Motor neuron (in vitro differentiated cells): ENCODE measurements around the gene ZNF672. TPM values are rescaled to one million over a fixed set of nuclear protein-coding genes. Genes with fewer than 3 reads are reported as not detected.

Source experiments
- ATAC-seq, 8 experiments: fragments of 200-7000 bp; cut with Tn5 transposase; replicated peaks in 6 of 8; 2 replicates each; pipeline ENCODE4 v1.8.0; 2021; ENCODE audit warnings: mild to moderate bottlenecking in 8 of 8, moderate library complexity in 8 of 8
- H3K27ac ChIP-seq, 2 donors: fragments of 250-450 bp; sonication (Bioruptor Pico); 2 replicates each; pipeline ENCODE4 v1.9.0; 2021; ENCODE audit warnings: antibody characterized with exemption in 2 of 2, mild to moderate bottlenecking in 2 of 2, moderate library complexity in 1 of 2
- H3K4me1 ChIP-seq, 2 donors: fragments of 250-450 bp; sonication (Bioruptor Pico); replicated peaks in 1 of 2; 2 replicates each; pipeline ENCODE4 v1.6.1; 2021; ENCODE audit warnings: antibody characterized with exemption in 2 of 2, mild to moderate bottlenecking in 2 of 2, moderate library complexity in 1 of 2
- H3K4me3 ChIP-seq, 5 donors: fragments of 250-450 bp; sonication (Bioruptor Pico); 2 replicates each; pipeline ENCODE4 v1.9.0; 2021; ENCODE audit warnings: antibody characterized with exemption in 5 of 5, mild to moderate bottlenecking in 5 of 5, moderate library complexity in 4 of 5
- WGBS, 10 experiments: fragments of 450-650 bp; shearing (Covaris generic); methylation state at CpG; one replicate each; pipeline ENCODE4 v1.0.0; 2022; 5-methylcytosine and 5-hydroxymethylcytosine counted together
- in situ Hi-C, 9 experiments: fragments of 400-800 bp; cut with MboI; loops; one replicate each; pipeline ENCODE4 v1.15.0; 2021; ENCODE audit warnings: low sequenced_read_pairs in 9 of 9, low pct_unique_long_range_greater_than_20kb in 2 of 9; ENCODE audit not compliant: unreplicated experiment in 9 of 9
- total RNA-seq, 8 experiments: library from RNA; unstranded; fragments of 300-600 nt; gene quantifications; 2 replicates each; pipeline versions ENCODE4 v1.2.3 to v1.2.4, GENCODE V29; 2022

ZNF672 gene
- total RNA-seq, 8 experiments from 2014 or later: 12.4 to 34.6 (median 22.7) TPM

- Histone ChIP-seq H3K4me3 (no peak overlapping the region), H3K27ac (no peak overlapping the region), H3K4me1 (no peaks in the 10 kb centered on the region)
- ATAC-seq: peak in 4 of 8 experiments; percentile 15 to 26 (median 22)
- in situ Hi-C loops: no loop called here
- WGBS, 10 experiments: 95 to 100% (median 97%) methylated on average over 1 to 42 of the region's 76 CpGs; no CpG with 5 or more reads in 3 of the 10 experiments
Measured at GRCh38 chr1:248847181-248847955, 9.3 kb downstream of the ZNF672 start.

- Histone ChIP-seq H3K27ac (no peak overlapping the region), H3K4me3 (no peak overlapping the region), H3K4me1 (no peaks in the 10 kb centered on the region)
- ATAC-seq: peak in 2 of 8 experiments; percentile 5 to 8
- in situ Hi-C loops: no loop called here
- whole genome bisulfite sequencing, 10 experiments: 95 to 100% (median 98%) methylated on average over 5 to 48 of the region's 72 CpGs; no CpG with 5 or more reads in 2 of the 10 experiments
Measured at GRCh38 chr1:248847956-248848561, 10.0 kb downstream of the ZNF672 start.

GRCh38 chr1:248848602-248849001, 10.6 kb downstream of the ZNF672 start:
- in situ Hi-C loops: no loop called here
- WGBS, 10 experiments: 80 to 100% (median 97%) methylated on average over 1 to 8 of the region's 8 CpGs; no CpG with 5 or more reads in 2 of the 10 experiments
- no peak for ATAC-seq
- no peak overlapping the region for H3K27ac ChIP-seq
- no peak overlapping the region for H3K4me3 ChIP-seq
- H3K4me1 ChIP-seq: no peaks in the 10 kb centered on the region

GRCh38 chr1:248849152-248849551, 11.1 kb downstream of the ZNF672 start:
- Histone ChIP-seq H3K4me1 (no peaks in the 10 kb centered on the region), H3K4me3 (no peak overlapping the region), H3K27ac (no peak overlapping the region)
- WGBS, 10 experiments: 80 to 100% (median 100%) methylated on average over 1 to 3 of the region's 3 CpGs; no CpG with 5 or more reads in 3 of the 10 experiments
- in situ Hi-C loops: no loop called here
- no peak for ATAC-seq

DNA sequence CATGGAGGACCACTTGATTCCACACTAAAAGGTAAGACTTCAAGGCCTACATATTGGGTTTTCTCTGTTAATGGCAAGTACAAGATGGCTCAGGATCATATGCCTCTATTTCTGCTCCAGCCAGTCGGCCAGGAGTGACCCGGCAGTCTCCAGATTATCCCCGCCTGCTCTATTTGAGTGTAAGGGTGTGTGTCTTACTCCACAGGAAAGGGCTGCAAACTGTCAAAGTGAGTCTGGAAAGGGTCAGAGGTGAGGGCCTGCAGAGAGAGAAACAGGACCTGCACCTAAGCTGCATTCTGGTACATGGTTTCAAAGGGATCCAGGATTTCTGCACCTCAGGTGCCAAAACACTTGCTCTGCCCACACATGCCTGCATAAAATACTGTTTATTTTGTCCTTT, 11.6 kb downstream of the ZNF672 start:
- 77 to 96% (median 90%) methylated on average over 2 to 3 of the region's 3 CpGs; no CpG with 5 or more reads in 6 of the 10 experiments for WGBS, 10 experiments
- ATAC-seq: no peak

DNA sequence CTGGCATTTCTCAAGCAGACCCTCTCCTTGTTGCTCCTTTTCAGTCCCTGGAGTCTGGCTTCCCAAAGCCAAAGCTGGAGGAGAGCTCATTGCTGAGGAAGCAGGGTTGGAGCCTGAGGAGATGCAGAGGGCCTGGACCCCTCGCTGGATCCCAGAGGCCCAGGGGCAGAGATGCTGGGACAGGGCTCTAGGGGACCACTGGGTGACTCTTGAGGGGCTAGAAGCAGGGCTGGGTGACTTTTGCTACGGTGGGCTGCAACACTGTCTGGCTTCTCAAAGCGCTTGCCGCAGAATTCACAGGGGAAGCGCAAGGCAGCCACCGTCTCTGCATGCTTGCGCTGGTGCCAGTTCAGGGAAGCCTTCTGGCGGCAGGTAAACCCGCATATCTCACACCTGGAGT, 12.1 kb downstream of the ZNF672 start:
- no peak for ATAC-seq
- H3K27ac ChIP-seq: no peak overlapping the region
- in situ Hi-C loops: no loop called here
- no peak overlapping the region for H3K4me3 ChIP-seq
- H3K4me1 ChIP-seq: no peaks in the 10 kb centered on the region
- WGBS, 10 experiments: 87 to 100% (median 96%) methylated on average over 1 to 7 of the region's 9 CpGs; no CpG with 5 or more reads in 4 of the 10 experiments

More for the DNA sequence above, 11.6 kb downstream of the ZNF672 start:
- Histone ChIP-seq H3K4me3 (no peak overlapping the region), H3K4me1 (no peaks in the 10 kb centered on the region), H3K27ac (no peak overlapping the region)
- in situ Hi-C loops: no loop called here

DNA sequence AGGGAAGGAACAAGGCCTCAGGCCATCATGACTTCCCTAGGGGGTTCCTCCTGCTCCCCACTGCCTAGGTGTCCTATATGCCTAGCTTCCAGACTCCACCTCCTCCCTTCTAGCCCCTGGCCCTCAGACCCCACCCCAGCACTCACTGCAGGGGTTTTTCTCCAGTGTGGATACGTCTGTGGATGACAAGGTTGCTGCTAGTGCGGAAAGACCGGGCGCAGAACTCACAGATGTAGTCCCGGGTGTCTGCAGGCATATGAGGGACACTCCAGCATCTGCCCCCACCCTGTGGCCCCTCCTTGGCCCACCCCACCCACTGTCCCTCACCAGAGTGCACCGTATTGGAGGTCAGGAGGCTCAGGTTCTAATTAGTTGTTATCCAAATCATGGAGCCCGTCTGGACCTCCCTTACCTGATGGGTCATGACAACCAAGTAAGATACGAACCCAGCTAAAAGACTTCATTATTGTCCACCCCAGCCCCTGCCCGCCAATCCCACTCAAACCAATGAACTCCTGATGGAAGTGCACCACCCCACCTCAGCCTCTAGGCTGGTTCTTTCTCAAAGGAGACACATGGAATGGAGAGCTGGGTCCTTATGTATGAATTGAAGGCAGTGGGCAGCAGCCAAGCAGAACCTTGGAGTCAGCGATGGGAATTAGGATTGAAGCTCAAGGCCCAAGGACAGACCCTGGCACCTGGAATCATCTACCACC, 12.7 kb downstream of the ZNF672 start:
- H3K27ac ChIP-seq: no peak overlapping the region
- ATAC-seq: peak in 4 of 8 experiments; percentile 11 to 27 (median 18)
- 80 to 100% (median 98%) methylated on average over 1 to 7 of the region's 10 CpGs; no CpG with 5 or more reads in 4 of the 10 experiments for WGBS, 10 experiments
- H3K4me3 ChIP-seq: no peak overlapping the region
- in situ Hi-C loops: no loop called here
- H3K4me1 ChIP-seq: no peaks in the 10 kb centered on the region

DNA sequence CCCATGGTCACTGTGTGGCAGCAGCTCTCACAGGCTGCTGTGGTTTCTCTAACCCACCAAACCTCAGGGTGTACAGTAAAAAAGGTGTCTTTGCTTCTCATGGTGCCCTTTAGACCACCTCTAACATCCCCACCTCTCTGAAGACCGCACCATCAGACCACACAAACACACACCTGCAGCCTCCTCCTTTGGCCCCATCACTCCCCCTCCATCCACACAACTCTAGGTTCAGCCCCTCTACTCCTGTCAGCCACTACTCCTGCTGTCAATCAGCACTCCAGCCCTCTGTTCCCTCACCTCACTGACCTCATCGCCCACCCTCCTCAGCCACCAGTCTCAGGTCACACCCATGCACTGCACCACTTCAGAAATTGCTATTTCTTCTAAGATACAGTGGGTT, 13.4 kb downstream of the ZNF672 start:
- WGBS, 10 experiments: 89 to 100% (median 96%) methylated on average over 1 to 2 of the region's 2 CpGs; no CpG with 5 or more reads in 6 of the 10 experiments
- no peaks in the 10 kb centered on the region for H3K4me1 ChIP-seq
- in situ Hi-C loops: no loop called here
- ATAC-seq: no peak
- no peak overlapping the region for H3K27ac ChIP-seq
- H3K4me3 ChIP-seq: no peak overlapping the region

GRCh38 chr1:248852481-248853405, 14.7 kb downstream of the ZNF672 start:
- 25 to 100% (median 95%) methylated on average over 1 to 7 of the region's 7 CpGs for WGBS, 10 experiments
- no peak for ATAC-seq
- Histone ChIP-seq H3K4me1 (peaks cover 8 to 10% of the 10 kb centered on the region in 2 donors), H3K4me3 (no peak overlapping the region), H3K27ac (no peak overlapping the region)
- in situ Hi-C loops: no loop called here

GRCh38 chr1:248853663-248854375, 15.8 kb downstream of the ZNF672 start:
- ATAC-seq: no peak
- WGBS, 10 experiments: 63 to 100% (median 97%) methylated on average over 1 to 8 of the region's 8 CpGs; no CpG with 5 or more reads in 1 of the 10 experiments
- in situ Hi-C loops: no loop called here
- no peak overlapping the region for H3K27ac ChIP-seq
- H3K4me3 ChIP-seq: no peak overlapping the region
- peaks cover 9 to 11% of the 10 kb centered on the region in 2 donors for H3K4me1 ChIP-seq

DNA sequence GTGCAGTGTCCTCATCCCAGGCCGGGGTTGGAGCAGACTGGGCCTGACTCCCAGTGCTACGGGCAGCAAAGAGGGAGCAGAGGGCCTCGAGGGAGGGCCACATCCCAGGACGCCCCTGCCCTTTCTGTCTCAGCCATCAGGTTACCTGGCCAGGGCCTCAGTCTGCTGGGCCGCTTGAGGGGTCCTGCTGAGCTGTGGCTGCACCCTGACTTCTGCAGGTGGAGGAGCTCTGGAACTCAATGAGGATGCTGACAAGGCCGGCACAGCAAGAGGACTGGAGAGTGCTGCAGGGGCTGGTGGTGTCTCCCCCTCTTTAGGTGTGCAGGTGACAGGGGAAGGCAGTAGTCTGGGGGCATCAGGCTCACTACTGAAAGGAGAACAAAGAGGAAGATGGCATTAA, 17.6 kb downstream of the ZNF672 start:
- Histone ChIP-seq H3K4me3 (no peak overlapping the region), H3K4me1 (peaks cover 13 to 15% of the 10 kb centered on the region in 2 donors), H3K27ac (no peak overlapping the region)
- in situ Hi-C loops: no loop called here
- ATAC-seq: no peak
- WGBS, 10 experiments: 79 to 100% (median 100%) methylated on average over 1 to 3 of the region's 6 CpGs; no CpG with 5 or more reads in 4 of the 10 experiments

- Histone ChIP-seq H3K27ac (no peak overlapping the region), H3K4me1 (peaks cover 13 to 15% of the 10 kb centered on the region in 2 donors), H3K4me3 (no peak overlapping the region)
- ATAC-seq: no peak
- 83 to 100% (median 90%) methylated on average over 1 of the region's 1 CpG; no CpG with 5 or more reads in 7 of the 10 experiments for WGBS, 10 experiments
- in situ Hi-C loops: no loop called here
Measured at GRCh38 chr1:248856176-248856575, 18.2 kb downstream of the ZNF672 start.
